CD4-positive, alpha-beta T cell treated with Interleukin-17A for 1 hour (primary cell): Measurements from ENCODE around the gene ZNF618.
"Not testable (repeated sequence)": the region's sequence is repeated elsewhere in the genome, so short reads cannot be mapped to it uniquely, and the experiment has no call there.

Experiments
- DNase-seq: peaks from one replicate; pipeline ENCODE4 v3.0.0-alpha.2; 2020

Gene ZNF618

DNA sequence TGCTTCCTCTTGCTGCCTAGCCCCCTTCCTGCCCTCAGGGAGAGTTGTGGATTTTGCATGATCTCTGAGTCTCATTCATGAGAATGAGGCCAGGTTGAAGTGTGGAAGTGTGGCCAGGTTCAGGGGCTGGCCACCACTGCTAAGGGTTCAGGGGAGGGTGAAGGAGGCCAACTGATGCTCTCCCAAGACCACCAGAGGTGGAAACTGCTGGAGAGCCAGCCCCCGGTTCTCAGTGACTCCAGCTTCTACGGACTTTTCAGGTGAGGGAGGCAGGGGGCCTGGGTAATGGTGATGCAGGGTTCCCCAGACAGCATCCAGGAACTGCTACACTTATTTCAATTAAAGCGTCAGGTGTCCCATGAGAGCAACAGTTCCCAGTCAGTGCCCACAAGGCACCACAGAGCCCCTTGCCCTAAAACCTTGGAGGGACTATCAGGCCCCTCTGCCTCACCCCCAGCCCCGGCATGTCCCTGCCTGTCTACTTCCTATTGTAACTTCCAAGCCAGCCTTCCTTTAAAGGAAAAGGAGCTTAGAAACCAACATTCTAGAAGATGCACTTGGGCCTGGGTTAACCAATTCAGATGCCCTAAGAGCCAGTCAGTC, 151.9 kb downstream of the ZNF618 start:
- DNase-seq = no peak

DNA sequence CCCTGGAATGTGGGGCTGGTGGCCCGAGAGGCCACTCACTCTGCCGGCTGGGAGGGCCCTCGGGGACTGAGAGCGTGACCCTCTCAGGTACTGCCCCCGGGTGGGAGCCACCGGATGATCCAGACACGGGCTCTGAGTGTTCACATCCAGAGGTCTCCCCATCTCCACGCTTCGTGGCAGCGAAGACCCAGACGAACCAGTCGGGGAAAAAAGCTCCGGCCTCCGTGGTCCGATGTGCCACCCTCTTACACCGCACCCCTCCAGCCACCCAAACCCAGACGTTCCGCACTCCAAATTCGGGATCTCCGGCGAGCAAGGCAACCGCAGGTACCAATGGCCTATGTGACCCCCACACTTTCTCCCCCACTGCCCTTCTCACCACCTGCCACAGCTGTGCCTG, 152.5 kb downstream of the ZNF618 start:
- DNase-seq = no peak

DNA sequence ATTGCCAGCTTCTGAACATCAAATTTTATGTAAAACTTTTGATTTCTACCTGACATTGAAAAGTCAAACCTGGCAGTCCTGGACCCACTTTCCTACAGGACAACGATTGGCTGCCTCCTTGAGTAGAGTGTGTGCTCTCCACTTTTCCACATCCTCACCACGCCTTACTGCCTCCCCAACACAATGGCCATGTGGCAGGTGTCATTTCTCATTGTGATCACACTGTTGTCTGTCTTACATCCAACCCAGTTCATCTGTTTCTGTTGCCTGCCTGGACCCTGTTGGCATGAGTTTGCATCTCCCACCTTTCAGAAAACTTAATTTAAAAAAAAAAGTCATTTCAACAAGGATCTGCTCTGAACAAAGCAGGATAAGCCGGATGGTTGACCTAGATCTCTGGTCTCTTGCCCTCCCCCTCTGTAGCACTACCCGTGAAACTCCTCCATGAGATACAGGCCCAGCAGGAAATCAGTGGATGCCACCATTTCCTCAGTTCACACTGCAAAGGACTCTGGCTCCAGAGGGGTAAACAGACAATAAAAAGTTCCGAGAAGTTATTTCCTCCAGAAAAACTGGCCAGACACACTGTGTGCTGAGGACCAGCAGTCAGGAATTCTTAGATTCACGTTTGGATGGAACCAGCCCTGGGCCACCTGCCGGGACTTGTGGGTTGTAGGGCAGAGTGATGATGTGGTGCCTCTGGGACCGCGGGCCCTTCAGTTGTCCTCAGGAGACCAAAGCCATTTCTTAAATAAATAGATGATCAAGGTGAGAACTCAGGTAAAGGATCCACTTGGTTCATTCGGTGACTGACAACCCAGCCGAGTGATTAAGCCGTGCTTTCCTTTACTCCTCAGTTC, 153.4 kb downstream of the ZNF618 start:
- DNase-seq = no peak

DNA sequence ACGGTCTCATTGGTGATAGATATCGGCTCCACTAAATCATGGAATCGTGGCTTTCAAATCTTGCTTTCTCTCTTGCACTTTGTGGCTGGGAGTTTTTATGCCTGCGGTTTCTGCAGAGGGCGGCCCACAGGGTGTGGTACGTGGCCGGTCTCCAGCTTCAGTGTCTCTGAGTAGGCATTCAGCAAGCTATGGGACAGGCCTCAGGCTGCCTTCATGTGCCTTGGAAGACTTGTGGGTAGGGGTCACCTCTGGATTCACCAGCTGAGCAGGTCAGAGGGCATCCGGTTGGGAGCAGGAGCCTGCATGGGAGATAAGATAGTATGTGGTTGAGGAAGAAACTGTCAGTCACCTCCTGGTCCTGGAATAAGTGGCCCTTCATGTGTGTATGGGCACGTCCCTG, 154.3 kb downstream of the ZNF618 start:
- DNase-seq = no peak

DNA sequence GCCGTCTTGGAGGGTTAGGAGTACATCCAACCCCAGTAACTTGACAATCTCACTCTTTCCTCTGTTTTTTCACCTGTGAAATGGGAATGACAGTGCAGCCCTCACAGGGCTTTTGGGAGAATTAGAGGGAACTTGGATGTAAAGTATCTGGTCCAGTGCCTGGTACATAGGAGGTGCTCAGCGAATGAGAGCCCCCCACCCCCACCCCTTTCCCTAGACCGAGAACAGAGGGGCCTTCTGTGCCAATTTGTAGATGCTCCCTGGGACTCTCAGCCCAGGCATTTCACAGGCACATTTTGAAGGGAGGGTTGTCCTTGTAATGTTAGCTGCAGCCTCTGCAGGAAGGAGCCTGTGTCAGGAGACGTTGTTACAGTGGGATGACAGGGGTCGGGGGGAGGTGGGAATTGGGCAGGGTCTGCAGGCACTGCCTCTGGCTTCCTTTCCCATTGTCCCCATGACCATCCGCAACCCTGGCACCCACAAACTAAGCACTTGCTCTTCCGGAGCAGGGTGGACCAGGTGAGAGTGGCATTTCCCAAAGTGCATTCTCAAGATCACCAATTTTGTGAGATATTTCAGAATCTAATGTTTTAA, 155.0 kb downstream of the ZNF618 start:
- no peak for DNase-seq

DNA sequence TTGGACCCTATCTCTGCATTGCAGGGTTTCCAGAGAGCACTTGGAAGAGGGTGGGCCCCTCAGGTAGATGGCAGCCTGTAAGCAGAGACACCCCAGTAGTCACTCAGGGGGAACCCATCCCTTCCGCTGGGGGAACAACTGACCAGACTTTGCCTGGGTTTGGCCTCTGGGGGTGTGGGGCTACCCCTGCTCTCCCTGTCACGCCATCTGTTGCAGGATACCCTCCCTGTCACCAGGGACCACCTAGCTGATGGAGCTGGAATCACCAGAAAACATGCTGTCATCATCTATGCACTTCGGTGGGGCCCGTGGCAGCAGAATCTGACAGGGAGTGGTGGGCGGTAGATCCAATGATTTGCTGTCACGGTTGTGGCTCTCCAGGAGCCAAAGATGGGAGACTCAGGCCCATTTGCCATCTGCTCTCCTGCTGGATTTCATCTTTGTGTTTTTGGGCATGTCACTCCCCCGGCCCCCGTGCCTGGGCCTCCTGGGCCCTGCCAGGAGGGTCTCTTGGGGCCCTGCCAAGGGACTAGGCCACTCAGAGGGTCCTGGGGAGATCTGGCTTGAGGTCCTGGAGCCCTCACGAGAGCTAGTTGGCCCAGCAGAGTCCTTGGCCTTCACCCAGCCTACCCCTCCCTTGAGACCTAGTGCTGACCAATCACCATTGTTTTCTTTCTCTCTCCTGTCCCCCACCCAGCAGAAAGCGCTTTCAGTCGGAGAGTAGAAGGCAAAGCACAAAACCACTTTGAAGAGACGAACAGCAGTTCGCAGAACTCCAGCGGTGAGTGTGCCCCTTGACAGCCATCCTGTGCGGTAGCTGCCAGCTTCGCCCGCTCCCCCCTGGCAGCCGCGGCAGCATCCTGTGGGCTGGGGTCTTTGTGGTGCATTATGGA, 156.1 kb downstream of the ZNF618 start:
- no peak for DNase-seq

DNA sequence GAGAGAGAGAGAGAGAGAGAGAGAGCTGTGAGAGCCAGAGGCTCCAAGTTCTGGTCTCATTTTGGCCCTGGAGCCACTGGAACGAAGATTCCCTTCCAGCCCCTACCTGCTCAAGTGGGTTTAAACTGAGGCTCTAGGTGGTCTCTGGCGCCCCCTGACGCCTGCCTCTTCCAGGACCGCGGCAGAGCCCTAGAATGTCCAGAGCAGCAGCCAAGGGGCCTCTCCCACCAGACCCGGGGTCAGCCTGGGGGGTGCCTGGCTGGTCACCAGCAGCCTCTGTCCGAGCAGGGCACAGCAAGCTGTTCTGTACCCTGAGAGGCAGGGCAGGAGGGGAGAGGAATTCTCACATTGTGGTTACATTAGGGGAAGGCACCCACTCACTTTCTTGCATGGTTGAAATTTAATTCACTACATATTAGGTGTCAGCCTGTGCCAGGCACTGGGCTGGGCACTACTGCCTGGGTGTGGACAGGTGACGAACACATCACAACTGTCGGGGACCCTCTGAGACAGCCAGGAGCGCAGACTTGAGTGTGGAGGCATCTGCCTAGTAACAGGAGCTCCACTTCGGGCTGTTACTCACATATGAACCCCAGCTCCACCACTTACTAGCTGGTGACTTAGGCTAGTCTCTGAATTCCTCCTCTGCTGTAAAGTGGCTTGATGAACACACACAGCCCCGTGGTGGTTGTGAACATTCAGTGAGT, 157.4 kb downstream of the ZNF618 start:
- no peak for DNase-seq

DNA sequence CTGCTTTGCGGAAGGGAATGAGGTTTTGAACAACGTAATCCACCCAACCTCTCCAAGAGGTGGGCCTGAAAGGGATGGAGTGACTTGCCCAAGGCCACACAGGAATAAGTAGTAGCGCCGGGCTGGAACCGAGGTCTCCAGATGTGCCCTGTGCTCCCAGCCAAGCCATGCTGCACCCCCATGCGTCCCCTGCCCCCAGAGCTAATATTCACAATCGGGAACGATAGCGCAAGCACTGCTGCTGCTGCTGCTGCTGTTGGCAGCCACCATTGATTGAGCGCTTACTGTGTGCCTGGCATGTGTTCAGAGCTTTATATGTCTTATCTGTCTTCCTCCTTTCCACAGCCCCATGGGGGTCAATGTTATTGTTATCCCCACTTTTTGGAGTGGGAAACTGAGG, 158.1 kb downstream of the ZNF618 start:
- DNase-seq = no peak

DNA sequence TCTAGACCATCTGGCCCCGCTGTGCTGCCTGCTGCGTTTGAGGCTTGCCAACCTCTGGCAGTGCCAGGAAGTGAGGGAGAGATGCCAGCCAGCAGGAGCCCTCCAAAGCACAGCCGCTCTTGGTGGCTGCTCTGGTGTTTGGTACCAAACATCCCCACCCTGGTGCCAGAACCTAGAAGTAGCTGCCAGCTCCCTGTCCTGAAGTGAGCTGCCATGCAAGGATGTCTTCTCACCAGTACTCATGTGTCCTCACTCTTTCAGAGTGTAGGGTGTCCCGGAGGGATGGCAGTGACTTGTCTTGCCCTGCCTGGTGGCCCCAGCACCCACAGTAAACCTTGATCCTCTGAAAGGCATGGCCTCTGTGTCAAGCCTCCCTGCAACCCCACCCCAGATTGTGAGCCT, 158.6 kb downstream of the ZNF618 start:
- DNase-seq = no peak

DNA sequence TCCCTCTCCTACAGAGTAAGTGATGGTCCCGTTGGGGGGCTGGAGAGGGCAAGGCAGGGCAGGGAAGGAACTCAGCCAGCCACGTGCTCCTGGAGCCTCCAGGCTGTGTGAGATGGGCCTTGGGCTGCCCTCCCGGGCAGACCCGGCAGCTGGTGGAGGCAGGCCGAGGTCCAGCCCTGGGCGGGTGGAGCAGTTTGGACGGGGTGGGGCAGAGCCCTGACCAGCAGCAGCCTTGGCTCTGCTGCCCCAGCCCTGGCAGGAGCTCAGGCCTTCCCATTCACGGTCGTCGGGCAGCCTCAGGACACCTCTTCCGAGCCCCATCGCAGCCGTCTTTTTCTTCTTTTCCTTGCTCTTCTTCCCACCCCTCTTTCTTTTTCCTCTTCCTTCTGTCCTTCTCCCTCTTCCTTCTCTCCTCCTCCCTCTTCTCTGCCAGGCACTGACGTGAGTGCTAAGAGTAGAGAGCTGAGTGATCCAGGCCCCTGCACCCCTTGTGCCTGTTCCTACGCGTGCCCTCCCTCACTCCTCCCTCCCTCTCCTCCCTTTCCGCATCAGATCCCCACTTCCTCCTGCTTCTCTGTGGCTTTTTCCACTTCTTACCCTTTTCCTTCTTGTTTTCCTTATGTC, 159.2 kb downstream of the ZNF618 start:
- DNase-seq = no peak

DNA sequence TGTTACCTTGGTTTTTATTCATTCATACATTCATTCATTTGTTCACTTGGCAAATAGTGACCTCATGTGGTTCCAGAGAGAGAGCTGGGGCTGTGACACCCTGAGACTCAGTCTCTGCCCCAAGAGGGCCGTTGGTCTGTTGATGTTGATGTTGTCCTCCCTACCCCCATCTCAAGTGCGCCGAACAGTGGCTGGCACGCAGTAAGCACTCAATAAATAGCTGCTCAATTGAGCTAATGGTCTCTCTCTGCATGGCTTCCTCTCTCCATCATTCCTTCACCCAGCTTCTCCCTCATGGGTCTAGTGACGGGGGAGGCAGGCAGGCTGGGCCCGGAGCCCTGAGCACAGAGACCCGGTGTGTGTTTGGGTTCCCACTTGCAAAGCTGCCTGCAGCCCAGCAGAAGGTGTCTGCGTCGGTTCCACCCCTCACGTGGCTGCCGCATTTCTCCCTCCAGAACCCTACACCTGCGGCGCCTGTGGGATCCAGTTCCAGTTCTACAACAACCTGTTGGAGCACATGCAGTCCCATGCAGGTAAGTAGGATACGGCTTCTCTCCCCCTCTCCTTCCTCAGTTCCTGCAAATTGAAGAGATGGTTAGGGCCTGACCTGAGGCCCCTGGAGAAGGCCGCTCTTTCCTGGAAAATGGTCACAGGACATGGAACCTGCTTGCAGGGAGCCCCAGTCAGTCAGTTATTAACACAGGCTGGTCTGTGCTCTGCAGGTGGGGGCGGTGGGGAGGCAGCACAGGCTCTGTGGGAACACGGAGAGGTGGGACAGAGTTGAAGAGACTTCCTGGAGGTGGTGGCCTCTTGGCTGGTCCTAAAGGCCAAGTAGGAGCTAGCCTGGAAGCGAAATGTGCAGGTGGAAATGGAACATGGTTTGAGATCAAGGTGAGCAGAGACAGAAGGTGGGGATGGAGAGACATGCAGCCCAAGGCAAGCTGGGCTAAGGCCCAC, 160.0 kb downstream of the ZNF618 start:
- no peak for DNase-seq

DNA sequence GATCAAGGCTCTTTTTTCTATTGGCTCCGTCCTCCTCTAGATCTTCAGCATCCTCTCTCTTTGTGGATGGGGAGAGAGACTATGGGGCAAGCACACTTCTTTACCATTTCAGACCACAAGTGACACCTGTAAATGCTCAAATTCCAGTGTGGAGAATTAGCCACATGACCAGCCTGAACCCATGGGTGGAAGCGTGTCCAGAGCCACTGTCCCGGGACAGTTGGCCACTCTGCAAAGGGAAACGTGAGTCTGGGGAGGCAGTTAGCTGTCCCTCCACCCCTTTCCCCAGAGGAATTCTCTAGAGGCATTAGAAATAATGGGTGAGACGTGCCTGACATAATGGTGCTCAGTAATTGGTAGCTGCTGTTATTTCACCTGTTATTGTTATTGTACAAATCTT, 161.1 kb downstream of the ZNF618 start:
- no peak for DNase-seq

DNA sequence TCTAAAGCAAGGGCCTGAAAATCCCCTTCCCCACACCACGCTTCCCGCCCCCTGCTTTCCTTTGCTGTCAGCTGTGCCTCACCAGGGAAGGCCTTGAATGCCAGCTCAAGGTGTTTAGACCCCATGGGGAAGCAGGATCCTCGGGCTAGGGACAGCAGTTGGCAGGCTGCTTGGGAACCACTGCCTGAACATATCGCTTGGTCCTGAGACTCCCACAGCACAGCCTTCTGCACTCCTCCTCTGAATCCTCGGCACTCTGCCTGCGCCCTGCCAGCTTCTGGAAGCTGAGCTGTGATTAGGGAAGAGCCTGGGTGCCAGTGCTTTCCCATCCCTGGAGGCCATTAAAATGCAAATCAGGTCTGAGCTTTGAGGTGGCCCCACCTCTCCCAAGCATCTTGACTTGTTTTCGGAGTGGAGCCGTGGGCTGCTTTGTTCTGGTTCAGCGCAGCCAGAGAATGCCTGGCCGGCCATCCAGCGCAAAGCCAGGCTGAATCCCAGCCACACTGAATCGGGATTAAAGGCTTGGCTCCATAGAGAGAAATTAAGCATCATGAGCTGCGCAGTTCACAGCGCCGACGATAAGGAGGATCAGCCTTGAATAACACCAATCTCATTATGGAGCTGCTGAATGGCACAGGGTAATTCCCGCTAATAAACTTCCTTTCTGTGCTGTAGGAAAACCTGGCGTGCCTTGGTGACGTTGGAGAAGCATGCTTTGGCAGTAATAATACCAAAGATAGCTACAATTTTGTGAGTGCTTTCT, 162.0 kb downstream of the ZNF618 start:
- DNase-seq = no peak

DNA sequence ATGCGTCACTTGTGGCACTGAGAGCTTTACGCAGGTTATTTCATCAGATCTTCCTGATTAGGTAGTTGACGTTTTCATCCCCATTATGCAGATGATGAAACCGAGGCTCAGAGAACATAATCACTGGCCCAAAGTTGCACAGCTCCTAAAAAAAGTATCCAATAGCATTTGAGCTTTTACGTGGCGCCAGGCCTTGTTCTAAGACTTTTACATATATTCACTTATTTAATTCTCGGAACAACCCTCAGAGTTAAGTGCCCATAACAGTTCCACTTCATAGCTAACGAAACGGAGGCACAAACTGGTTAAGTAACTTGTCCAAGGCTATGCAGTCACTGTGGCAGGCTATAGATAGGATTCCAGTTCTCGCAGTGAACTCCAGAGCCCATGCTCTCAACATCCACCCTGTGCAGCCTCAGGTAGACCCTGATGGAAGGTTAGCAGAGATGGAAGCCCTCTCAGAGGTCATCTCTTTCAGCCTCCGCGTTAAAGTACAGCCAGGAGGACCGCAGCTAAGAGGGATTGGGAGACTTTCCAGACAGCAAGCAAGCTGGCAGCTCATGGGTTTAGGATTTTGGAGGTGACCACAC, 162.7 kb downstream of the ZNF618 start:
- DNase-seq = no peak

DNA sequence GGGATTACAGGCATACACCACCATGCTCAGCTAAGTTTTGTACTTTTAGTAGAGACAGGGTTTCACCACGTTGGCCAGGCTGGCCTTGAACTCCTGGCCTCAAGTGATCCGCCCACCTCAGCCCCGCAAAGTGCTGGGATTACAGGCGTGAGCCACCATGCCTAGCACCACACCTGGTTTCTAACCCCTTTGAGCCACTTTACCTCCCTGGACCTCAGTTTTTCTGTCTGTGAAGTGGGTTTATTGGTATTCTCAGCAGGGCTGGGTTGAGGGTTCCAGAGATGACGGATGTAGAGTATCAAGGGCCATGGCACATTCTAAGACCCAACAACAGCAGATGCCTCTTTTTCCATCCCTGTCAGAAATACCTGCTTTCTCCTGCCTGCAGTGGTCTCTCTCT, 163.4 kb downstream of the ZNF618 start:
- no peak for DNase-seq

DNA sequence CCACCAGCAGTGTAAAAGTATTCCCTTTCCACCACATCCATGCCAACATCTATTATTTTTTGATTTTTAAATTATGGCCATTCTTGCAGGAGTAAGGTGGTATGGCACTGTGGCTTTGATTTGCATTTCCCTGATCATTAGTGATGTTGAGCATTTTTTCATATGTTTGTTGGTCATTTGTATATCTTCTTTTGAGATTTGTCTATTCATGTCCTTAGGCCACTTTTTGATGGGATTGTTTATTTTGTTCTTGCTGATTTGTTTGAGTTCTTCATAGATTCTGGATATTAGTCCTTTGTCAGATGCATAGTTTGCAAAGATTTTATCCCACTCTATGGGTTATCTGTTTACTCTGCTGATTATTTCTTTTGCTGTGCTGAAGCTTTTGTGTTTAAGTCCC, 167.6 kb downstream of the ZNF618 start:
- not testable (repeated sequence) for DNase-seq

DNA sequence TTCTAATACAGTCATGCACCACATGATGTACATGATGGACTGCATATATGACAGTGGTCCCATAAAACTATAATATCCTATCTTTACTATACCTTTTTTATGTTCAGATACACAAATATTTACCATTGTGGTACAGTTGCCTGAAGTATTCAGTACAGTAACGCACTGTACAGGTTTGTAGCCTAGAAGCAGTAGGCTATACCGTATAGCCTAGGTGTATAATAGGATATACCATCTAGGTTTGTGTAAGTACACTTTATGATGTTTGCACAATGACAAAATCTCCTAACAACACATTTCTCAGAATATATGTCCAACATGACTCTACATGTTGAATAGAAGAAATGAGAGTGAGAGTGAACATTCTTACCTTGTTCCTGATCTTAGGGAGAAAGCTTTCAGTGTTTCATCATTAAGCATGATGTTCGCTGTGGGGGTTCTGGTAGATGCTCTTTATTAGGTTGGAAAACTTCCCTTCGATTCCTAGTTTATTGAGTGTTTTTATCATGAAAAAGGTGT, 170.2 kb downstream of the ZNF618 start:
- no peak for DNase-seq

DNA sequence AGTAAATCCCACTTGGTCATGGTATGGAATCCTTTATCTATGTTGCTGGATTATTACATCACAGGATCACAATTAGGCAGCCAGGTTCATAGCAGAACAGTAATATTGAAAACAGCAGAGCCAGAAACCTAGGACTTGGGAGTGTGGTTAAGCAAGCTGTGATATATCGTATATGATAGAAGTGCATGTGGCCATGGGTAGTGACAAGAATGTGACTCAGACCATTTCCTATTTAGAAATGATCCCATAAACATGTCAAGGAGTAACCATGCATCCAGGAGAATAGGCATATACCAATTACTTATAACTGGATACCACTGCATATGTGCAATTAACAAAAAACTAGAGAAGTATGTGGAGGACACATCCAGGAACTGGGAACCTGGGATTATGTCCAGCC, 170.8 kb downstream of the ZNF618 start:
- no peak for DNase-seq

DNA sequence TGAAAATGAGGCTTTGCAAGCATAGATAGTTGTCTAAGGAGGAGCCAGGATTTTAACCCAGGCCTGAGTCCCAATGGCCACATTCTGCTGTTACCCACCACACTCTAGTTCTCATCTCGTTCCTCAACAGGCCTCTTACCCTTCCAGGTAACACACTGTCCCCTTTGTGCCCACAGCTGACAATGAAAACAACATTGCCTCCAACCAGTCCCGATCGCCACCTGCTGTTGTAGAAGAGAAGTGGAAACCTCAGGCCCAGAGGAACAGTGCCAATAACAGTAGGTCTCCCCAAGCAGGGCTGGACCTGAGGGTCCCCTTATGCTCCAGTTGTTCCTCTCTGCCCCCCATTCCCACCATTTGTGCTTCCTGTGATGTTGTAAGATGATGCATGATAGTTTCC, 171.6 kb downstream of the ZNF618 start:
- DNase-seq = no peak
